Mammary epithelial cell (primary cell): Measurements from ENCODE around the gene TTC13.

Source experiments
- CTCF ChIP-seq, 2 donors: IDR thresholded peaks in 1 of 2; conservative IDR thresholded peaks in 1 of 2; 2 replicates each; pipeline ENCODE4 v1.5.1; 2011 to 2012; ENCODE audit warnings: inconsistent platforms in 2 of 2, low read length in 2 of 2, mild to moderate bottlenecking in 2 of 2, control low read depth in 1 of 2, low read depth in 1 of 2; ENCODE audit not compliant: insufficient read depth in 1 of 2; ENCODE audit errors: extremely low read depth in 1 of 2
- EZH2 ChIP-seq: IDR thresholded peaks from 2 replicates; pipeline ENCODE4 v1.6.1; 2012; ENCODE audit warnings: low read length, inconsistent platforms, borderline replicate concordance

DNA sequence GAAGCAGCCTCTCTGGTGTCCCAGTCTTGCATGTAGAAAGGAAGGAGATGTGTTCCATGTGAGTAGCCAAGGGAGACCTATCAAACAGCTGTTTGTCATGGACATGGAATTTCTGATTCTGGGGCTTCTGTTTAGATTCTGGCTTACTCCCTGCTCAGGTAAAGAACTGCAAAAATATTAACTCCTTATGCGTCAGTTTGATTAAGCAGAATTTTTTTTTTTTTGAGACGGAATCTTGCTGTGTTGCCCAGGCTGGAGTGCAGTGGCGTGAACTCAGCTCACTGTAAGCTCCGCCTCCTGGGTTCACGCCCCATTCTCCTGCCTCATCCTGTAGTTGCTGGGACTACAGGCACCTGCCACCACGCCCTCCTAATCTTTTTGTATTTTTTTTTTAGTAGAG, 7.0 kb upstream of the TTC13 start:
- no peak for TF ChIP-seq CTCF (conservative IDR thresholded peaks at IDR 0.05 in 1 of 2, IDR thresholded peaks at IDR 0.05 in 1 of 2; ENCODE audit: extremely low read depth in 1 of 2, insufficient read depth in 1 of 2, low read depth in 1 of 2, low read length in 2 of 2)
- no peak for TF ChIP-seq EZH2
